GM18870 (cell line): ENCODE measurements around the gene YPEL3.

Source experiments
- ATAC-seq: cut with Tn5 transposase; IDR thresholded peaks from one replicate; pipeline ENCODE4 v1.9.1; 2021; ENCODE audit warnings: moderate library complexity; ENCODE audit not compliant: unreplicated experiment

YPEL3 gene

DNA sequence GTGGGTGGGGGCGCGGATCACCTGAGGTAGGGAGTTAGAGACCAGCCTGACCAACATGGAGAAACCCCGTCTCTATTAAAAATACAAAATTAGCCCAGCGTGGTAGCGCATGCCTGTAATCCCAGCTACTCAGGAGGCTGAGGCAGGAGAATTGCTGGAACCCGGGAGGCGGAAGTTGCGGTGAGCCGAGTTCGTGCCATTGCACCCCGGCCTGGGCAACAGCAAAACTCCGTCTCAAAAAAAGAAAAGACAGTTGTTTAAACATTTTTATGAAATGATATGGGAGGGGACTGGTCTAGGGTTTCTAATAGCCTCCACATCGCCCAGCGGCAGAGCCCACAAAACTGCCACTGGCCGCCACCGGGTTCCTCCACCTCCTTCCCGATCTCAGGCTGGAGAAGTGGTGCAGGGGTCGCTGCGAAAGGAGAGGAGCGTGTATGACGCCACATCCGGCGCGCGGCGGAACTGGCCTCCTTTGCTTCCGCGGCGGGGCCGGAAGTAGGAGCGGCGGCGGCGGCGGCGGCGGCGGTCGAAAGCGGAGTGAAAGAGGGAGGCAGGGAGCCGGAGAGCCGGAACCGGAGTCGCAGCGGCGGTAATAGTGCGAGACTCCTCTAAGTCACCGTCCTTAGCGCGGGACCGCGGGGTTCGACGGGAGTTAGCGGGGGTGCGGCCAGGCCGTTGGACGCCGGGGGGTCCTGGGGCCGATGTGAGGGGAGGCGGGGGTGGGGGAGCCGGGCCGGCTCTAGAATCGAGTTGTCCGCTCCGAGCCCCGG lies 20.3 kb downstream of the YPEL3 start, which contains the start of gene PPP4C:
Gene PPP4C, plus strand, starts transcription at position 492 of the 773 bp plus-strand sequence. CDS start 384 bp downstream, outside the sequence.
- ATAC-seq, result no peak

DNA sequence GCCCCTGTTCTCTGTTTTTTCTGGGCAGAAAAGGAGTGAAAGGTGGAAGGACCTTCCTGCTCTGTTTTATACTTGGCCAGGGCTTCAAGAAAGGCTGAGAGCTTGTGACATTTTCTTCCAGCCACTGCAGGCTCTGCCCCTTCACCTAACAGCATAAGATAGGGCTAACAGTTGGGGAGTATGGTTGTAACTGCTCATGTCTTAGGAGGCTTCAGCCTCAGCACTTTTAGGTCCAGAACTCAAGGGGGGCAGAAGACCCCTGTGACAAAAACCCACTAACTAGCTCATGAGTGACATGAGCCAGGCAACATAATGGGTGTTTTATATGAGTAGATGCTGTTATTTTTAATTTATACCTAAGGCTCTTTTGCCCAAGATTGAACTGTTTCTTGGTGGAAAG lies 25.5 kb downstream of the YPEL3 start:
- ATAC-seq, result no peak

DNA sequence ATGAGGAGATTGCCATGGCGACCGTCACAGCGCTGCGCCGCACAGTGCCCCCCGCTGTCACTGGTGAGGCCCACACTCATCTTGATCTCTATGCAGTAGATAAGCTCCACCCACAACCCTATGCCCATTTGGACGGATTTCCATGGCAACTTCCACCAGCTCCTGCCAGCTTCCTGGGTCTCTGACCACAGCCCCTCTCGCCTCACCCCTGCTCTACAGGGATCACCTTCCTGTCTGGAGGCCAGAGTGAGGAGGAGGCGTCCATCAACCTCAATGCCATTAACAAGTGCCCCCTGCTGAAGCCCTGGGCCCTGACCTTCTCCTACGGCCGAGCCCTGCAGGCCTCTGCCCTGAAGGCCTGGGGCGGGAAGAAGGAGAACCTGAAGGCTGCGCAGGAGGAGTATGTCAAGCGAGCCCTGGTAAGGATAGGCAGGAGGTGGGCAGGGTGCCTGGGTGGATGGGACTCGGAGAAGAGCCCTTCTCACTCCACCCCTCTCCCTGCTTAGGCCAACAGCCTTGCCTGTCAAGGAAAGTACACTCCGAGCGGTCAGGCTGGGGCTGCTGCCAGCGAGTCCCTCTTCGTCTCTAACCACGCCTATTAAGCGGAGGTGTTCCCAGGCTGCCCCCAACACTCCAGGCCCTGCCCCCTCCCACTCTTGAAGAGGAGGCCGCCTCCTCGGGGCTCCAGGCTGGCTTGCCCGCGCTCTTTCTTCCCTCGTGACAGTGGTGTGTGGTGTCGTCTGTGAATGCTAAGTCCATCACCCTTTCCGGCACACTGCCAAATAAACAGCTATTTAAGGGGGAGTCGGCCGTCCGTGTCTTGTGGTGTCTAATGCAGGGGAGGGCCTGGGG lies 26.2 kb downstream of the YPEL3 start:
- no peak for ATAC-seq

DNA sequence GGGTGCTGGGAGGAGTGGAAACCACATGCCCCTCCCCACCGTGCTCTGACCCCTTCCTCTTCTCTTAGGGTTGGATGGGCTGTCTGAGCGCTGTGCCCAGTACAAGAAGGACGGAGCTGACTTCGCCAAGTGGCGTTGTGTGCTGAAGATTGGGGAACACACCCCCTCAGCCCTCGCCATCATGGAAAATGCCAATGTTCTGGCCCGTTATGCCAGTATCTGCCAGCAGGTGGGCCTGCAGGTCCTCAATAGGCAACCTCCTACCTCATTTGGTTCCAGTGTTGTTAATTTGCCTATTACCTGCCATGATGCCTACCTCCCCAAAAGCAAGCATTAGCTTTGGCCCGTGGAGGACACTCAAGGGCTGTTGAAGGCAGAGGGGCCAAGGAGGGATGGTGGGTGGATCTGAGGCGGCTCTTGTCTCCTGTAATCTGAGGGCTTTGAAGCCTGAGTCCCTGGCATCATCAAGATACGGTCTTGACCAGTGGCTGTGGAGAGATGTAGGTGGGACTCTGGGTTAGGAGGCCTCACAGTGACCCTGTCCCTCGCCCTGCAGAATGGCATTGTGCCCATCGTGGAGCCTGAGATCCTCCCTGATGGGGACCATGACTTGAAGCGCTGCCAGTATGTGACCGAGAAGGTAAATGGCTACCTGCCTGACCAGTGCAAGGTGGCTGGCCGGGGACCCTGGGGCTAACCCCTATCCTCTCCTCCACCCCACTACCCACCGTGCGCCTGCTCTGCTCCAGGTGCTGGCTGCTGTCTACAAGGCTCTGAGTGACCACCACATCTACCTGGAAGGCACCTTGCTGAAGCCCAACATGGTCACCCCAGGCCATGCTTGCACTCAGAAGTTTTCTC lies 27.0 kb downstream of the YPEL3 start:
- ATAC-seq, result no peak

DNA sequence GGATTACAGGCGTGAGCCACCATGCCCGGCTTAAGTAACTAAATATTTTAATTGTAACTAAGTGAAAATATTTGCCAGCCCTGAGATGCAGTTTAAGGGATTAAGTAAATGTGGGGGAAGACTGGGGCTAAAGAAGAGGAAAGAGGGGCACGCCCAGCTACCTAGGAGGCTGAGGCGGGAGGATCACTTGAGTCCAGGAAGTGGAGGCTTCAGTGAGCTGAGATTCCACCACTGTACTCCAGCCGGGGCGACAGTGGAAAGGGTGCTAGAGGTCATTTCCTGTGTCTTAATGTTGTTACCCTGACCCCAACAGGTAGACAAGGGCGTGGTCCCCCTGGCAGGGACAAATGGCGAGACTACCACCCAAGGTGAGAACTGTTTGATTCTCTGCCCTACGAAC lies 27.7 kb downstream of the YPEL3 start:
- no peak for ATAC-seq

DNA sequence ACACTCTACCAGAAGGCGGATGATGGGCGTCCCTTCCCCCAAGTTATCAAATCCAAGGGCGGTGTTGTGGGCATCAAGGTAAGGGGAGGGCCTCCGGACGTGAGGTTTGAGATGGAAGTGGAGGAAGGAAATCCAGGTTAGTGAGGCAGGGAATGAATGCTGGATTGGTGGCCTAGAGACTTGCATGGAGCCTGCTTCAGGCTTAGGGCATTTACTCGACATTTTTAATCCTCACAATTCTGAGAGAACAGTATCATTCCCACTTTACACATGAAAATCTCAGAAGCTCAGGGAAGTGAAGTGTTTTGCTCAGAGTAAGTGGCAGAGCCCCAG lies 28.5 kb downstream of the YPEL3 start:
- ATAC-seq, result no peak

DNA sequence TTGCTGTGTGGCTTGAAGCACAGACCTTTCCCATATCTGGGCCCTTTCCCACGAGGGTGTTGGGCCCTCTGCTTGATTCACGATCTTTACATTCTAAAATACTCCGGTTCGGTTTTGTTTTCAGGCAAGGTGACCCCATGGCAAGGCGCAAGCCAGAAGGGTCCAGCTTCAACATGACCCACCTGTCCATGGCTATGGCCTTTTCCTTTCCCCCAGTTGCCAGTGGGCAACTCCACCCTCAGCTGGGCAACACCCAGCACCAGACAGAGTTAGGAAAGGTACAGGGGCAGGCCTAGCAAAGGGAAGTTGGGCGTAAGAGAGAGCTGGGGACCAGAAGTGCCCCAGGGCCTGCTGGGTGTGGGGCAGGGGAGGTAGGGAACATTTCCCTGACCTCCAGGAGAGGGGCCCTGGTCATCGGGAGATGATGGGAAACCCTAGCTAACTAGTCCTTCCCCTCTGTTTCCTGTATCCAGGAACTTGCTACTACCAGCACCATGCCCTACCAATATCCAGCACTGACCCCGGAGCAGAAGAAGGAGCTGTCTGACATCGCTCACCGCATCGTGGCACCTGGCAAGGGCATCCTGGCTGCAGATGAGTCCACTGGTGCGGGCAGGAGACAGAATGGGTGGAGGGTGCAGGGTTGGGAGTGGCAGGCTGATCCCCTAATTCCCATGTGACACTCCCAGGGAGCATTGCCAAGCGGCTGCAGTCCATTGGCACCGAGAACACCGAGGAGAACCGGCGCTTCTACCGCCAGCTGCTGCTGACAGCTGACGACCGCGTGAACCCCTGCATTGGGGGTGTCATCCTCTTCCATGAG lies 29.0 kb downstream of the YPEL3 start:
- no peak for ATAC-seq

DNA sequence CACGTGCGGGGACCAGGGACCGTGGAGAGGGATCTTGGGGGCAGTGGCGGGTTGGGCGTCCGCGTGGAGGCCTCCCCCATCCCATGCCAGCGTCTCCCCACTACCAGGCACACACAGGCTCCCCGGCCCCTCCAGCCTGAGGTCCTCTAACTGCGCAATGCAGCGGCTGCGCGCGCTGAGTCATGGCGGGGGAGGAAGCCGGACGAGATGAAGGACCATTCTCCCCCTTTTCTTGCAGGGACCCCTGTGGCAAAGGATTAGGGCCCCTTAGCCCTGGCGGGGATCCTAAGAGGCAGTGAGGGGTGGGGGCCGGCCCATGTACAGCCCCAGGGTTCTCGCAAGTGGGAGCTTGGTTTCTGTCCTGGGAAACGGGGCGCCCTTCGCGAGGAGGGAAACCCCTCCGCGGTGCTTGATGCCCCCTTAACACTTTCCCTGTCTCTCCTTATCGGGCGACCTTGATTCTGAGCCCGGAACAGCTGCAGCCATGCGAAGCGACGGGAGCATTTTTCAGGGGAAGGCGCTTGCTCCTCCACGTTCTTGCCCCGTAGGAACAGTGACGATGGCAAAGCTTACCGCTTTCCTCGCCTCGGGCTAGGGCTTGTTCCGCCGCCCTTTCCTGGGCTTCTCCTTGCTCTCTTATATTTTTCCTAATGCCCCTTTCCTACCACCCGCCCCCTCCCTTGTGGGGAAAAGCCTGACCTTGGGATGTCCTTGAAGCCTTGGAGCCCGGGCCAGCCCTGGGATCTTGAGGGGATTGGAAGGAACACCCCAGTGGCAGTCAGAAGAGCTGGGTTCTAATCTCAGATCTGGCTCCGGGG lies 29.9 kb downstream of the YPEL3 start:
- no peak for ATAC-seq

DNA sequence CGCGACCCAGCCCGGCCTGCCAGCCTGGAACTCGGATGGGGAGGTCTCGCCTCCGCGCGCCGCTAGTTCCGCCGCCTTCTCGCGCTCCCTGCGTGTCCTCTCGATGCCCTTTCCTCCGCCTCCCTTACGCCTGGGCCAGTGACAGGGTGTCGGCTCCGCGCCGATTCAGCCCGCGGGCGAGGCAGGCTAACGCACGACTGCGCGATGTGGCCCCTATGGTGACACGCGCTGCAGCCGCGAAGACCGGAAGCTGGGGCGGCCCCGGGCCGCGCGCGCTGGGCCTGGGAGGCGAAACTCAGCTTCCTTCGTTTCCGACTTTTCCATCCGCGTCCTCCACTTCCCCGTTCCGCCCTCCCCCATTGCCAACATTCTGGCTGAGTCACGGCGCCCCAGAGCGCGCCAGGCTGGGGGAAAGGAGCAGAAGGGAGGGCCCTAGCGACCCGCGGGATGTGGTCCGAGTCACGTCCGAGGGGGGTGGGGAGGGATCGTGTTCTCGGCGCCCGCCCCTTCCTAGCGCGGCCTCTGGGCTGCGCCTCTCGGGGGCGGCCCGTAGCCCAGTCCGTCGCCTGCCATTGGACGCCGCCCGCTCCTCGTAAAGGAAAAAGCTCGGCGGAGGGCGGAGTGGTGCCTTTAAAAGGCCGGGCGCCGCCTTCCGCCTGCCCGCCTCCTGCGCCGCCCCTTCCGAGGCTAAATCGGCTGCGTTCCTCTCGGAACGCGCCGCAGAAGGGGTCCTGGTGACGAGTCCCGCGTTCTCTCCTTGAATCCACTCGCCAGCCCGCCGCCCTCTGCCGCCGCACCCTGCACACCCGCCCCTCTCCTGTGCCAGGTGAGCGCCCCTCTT lies 30.7 kb downstream of the YPEL3 start, which contains the start of gene ALDOA:
Gene ALDOA, plus strand, starts transcription at position 659 of the 841 bp plus-strand sequence. CDS start 1,138 bp downstream, outside the sequence.
- peak; percentile 61 for ATAC-seq

DNA sequence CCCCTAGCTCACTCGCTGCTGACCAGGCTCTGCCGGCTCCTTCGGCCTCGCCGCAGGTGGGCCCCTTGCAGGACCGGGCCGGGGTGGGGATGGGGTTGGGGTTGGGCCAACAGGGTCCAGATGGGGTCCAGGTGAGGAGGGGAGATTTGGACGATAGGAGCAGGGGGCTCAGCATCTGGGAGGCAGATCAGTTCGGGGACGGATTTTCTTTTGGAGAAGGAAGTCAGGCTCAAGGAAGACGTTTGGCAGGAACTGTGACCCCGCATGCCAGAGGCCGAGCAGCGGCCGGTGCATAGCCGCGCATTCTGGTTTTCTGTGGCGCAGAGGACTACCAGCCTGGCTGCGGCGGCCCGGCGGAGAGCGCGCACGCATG lies 31.3 kb downstream of the YPEL3 start:
- ATAC-seq, result peak; percentile 4

DNA sequence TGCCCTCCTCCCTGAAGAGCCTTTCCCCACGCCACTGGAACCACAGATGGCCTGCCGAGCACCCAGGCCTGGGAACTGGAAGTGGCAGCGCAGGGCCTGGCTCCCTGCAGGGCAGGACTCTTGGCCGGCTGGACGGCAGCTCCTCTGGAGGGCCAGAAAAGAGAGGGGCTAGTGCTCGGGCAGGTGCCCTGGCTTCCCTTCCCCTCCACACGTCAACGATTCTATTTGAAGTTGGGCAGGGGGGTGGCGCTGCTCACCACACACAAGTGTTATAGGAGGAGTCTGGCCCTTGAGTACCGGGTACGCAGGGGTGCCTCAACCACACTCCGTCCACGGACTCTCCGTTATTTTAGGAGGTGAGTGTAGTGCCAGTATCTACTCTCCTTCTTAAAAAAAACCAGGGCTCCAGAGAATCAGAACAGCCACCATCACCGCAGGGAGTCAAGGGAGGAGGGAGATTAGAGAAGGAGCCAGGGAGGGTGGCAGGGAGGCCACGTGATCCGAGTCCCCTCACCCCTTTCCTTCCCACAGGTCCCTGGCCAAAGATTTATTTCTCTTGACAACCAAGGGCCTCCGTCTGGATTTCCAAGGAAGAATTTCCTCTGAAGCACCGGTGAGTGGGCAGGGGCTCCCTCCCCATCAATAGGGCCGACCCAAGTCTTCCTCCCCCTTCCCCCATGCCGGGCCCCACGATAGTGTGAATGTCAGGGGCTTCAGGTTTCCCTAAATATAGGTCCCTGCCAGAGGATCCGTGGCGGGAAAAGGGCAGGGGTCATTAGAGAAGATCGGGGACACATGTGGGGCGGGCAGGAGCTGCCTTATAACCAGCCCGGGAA lies 31.9 kb downstream of the YPEL3 start:
- no peak for ATAC-seq

DNA sequence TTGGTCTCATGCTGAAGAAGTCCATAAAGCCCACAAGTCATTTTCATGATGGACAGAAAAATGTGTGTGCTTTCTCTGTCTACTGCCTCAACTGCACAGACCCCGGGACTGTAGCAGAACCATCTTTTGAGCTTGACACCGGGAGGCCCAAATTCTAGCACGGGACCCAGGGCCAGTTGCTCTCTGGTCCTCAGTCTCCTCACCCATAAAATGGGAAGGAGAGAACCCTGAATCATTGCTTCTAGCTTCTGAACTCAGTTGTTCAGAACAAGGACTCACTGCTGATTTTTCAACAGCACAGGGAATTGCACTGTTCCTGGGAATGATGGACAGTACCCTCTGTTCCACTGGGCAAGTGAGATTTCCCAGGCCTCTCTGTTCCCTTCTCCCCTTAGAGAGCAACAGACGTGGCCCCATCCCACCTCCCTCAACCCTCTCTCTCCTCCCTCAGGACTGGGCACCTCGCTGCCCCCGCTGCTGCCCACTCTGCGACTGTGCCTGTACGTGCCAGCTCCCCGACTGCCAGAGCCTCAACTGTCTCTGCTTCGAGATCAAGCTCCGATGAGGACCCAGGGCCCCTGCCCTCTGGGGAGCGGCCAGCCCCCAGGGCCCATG lies 32.6 kb downstream of the YPEL3 start:
- no peak for ATAC-seq

DNA sequence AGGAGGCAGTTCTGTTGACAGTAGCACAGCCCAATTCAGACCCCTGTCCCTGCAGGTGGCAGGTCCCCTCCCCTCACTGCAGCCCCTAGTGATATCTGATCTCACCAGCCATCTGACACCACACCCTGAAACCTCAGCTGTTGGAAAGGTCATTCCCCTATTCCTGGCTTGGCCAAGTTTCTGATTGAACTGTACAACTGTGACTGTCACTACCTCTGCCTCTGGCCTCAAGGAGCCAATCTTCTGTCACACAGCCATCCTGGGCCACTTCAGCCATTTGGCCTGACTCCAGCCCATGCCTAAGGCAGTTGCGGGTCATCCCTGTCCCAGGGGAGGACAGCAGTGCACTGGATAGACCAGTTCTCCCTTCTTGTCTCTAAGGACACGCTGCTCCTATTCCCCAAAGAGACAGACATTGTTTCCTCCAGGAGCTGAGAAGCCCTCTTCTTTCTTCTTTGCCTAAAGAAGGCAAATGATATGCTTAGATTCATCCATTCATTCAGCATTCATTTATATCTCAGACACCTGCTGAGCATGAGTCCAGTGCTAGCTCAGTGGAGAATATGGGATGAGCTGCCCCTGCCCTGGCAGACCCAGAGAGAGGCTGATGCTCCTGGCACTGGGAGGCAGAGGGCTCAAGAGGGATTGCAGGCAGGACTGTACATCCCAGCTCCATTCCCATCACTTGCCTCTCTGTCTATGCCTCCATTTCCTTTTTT lies 35.0 kb downstream of the YPEL3 start:
- ATAC-seq, result no peak

DNA sequence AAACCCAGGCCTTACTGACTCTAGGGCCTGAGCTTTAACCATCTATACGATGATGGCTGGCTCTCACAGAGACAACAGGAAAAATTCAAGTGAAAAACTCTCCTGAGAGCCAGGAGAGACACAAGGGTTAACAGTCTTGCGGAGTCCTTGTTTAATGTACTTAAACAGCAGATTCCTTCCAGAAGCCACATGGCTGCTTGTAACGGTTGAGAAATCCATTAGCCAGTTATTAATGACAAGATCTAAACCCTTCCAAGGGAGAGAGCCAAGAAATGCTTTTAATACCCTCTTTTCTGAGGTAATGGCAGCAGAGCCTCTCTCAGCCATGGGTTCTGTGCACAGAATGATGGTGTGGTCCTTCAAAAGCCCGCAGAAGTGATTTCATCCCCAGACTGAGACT lies 35.7 kb downstream of the YPEL3 start:
- ATAC-seq, result no peak

DNA sequence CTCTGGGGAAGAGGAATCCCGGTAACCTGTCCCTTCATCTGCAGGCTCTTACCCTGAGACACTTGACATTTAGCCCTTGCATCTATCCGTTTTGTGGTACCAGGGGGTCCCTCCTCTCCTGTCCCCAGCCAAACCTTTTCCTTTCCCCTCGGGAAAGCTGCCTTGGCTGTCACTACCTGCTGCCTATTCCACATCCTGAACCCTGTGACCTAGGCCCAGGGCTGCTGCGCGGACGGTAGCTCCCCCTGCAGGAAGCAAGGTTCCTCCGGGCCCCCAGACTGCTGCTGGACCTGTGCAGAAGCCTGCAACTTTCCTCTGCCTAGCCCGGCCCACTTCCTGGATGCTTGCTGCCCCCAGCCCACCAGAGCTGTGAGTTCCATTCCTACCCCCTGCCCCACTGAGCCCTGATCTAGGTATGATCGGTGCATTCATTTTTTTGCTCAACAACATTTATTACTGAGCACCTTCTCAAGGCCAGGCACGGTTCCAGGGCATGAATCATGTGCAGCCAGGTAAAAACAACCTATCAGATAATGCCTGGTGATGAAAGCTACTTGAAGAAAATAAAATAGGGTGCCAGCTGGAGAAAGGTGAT lies 41.0 kb downstream of the YPEL3 start:
- no peak for ATAC-seq

DNA sequence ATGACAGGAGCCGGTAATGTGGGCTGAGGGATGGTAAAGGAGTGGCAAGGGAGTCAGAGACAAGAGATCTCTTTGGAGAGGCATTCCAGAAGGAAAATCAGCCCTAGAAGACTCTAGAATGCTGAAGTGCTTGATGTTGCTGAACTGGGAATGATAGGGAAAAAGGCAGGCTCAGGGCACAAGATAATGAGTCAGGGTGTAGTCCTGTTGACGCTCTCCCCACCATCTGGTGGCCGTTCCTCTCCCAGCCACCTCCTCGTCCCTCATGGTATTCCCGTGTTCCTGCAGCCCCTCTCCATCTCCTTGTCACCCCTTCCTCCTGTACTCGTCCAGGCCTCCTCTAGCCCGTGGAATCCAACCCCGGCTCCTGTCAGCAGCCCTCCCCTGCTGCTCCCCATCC lies 41.6 kb downstream of the YPEL3 start:
- ATAC-seq, result no peak
